Renal pelvis (tissue), 4 donors: ENCODE data around the gene IGSF23. TPM values are rescaled to one million over a fixed set of nuclear protein-coding genes. Genes with fewer than 3 reads are reported as not detected.
"Not testable (repeated sequence)": the region's sequence is repeated elsewhere in the genome, so short reads cannot be mapped to it uniquely, and the experiment has no call there.

Source experiments
- DNase-seq: peaks from one replicate; pipeline ENCODE4 v3.0.0-alpha.2; 2013
- polyA plus RNA-seq, 3 donors: library from polyadenylated mRNA; unstranded; fragments of 120-200 nt; gene quantifications; one replicate each; pipeline ENCODE4 v1.2.1, GENCODE V29; 2013; ENCODE audit not compliant: insufficient read length in 3 of 3

Gene IGSF23
- polyA plus RNA-seq, 3 donors = 0.95 to 2.0 (median 1.3) TPM

DNA sequence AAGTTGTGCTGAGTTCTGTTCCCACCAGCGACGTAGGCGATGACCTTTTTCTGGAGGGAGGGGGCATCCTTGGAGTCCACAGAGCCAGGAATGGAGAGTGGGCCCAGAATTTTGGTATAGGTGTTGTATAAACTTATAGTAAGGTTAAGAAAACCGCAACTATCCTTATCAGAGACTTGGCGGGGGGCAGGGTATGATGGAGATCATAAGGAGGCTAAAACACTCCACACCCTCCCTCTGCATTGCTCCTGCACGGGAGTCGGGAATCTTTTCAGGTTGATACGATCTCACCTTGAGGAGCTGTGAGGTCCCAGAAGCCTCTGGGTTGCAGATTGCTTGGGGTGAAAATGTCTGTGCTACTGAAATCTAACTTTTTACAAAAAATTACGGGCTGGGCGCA lies 51.6 kb downstream of the IGSF23 start:
- DNase-seq = no peak

DNA sequence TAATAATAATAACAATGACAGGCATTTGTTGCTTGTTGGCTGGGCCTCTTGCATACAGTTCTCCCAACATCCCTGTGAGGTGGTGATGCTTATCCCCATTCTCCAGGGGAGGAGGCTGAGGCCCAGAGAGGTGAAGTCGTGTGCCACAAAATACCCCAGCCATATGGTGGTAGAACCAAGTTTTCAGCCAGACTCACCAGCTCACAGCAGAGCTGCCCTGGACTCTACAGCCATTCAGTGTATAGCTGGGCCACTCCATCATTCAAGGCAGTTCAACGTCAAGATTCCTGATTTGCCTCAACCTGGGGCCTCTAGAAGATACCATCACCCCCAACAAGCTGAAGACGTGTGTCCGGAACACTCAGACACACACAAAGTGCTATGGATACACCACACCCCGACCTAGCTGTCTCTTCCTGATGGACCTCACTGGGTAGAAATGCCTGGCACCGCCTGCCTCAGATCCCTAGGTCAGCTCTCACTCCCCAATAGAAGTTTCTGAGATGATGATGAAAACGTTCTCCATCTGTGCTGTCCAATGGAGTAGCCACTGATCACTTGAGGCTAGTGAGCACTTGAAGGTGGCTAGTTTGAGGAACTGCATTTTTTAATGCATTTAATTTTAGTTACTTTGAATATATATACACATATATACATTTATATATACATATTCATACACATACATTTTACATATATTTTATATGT lies 53.6 kb downstream of the IGSF23 start:
- no peak for DNase-seq

DNA sequence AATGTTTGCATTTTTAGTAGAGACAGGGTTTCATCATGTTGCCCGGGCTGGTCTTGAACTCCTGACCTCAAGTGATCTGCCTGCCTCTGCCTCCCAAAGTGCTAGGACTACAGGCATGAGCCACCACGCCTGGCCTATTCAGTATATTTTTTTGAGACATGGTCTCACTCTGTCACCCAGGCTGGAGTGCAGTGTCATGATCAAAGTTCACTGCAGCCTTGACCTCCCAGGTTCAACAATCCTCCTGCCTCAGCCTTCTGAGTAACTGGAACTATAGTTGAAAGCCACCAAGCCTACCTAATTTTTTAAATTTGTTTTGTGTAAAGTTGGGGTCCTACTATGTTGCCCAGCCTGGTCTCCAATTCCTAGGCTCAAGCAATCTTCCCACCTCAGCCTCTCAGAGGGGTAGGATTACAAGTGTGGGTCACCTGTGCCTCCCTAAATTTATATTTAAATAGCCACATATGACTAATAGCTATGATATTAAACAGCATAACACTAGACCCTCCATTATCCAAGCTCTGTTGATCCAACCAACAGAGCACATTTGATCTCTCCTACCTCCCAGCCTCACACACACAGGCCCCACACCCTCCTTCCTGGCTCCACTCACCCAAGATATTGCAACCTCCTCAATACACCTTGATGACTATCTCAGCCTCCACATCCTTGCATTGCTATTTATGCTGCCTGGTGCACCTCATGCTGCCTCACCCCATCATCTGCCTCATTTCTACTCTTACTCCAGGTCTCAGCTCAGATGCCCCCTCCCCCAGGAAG lies 55.8 kb downstream of the IGSF23 start:
- no peak for DNase-seq

DNA sequence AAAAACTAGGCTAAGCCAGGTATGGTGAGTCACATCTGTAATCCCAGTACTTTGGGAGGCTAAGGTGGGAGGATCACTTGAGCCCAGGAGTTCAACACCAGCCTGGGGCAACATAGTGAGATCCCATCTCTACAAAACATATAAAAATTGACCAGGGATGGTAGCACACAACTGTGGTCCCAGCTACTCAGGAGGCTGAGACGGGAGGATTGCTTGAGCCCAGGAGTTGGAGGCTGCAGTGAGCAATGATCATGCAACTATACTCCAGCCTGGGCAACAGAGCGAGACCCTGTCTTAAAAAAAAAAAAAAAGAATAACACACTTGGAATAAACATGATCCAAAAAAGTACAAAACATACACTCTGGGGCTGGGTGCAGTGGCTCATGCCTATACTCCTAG lies 56.7 kb downstream of the IGSF23 start:
- DNase-seq = not testable (repeated sequence)

DNA sequence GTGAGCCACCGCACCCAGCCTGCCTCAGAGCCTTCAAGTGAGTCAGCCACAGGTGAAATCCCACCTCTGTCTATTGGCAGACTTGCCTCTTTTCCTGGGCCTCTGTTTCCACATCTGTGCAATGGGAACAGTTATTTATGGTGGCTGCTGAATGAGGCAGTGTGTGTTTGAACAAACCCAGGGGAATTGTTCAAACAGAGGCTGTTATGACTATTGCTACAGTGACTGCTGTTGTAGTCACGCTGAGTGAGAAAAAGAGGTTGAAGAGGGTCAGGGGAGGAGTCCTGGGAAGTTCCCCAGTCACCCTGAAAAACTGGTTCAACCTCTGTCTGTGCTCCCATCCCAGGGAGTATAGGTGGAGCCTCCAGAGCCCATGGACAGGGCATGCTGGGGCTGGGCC lies 58.0 kb downstream of the IGSF23 start, which contains the start of gene CEACAM19:
CEACAM19 (plus strand) TSS at position 83 of the 400 bp plus-strand sequence. CDS start 450 bp downstream, outside the sequence.
- no peak for DNase-seq

- DNase-seq = no peak
Measured at GRCh38 chr19:44672226-44672625, 58.9 kb downstream of the IGSF23 start.

GRCh38 chr19:44673510-44673909 lies 60.1 kb downstream of the IGSF23 start:
- no peak for DNase-seq

DNA sequence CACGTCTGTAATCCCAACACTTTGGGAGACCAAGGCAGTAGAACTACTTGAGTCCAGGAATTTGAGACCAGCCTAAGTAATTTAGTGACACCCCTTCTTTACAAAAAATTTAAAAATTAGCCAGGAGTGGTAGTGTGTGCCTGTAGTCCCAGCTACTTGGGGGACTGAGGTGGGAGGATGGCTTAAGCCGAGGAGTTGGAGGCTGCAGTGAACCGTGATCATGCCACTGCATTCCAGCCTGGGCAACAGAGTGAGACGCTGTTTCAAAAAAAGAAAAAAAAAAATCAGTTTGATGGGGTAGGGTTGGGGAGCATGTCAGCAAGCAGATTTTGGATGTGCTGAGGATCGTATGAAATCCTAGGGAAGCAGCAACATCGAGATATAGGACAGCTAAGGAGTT lies 62.2 kb downstream of the IGSF23 start:
- no peak for DNase-seq

- DNase-seq = no peak
Measured at GRCh38 chr19:44677019-44677811, 63.9 kb downstream of the IGSF23 start.

DNA sequence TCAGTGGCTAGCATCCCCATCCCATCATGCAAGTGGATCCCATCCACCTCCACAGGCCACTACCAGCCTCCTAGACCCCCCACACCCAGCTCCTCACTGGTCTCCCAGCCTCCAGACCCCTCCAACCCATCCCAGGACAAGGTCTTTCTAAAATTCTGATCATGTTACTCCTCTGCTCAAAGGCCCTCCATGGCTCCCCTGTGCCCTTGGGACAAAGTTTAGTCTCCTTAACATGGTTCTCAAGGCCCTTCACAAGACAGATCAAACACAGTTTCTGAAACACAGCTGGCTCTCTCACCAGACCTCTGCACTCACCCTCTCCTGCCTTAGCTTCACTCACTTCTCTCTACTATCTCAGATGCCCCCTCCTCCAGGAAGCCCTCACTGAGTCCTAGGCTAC lies 67.2 kb downstream of the IGSF23 start:
- DNase-seq = no peak

- DNase-seq = no peak
Measured at GRCh38 chr19:44681992-44682790, 68.8 kb downstream of the IGSF23 start.

DNA sequence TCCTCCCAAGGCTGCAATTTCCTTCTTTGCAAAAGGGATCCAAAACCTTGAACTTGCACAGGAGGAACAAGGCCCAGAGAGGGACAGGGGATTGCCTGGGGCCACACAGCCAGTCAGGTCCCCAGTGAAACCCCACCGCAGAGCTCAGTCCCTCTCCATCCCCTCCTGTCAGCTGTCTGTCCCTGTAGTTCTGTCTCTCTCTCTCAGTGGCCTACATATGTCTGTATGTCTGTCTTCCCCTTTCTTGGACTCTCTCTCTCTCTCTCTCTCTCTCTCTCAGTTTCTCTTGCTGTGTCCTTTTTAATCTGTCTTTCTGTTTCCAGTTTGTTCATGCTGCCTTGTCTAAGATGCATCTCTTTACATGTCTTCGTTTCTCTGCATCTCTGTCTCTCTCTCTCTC lies 69.4 kb downstream of the IGSF23 start:
- no peak for DNase-seq

DNA sequence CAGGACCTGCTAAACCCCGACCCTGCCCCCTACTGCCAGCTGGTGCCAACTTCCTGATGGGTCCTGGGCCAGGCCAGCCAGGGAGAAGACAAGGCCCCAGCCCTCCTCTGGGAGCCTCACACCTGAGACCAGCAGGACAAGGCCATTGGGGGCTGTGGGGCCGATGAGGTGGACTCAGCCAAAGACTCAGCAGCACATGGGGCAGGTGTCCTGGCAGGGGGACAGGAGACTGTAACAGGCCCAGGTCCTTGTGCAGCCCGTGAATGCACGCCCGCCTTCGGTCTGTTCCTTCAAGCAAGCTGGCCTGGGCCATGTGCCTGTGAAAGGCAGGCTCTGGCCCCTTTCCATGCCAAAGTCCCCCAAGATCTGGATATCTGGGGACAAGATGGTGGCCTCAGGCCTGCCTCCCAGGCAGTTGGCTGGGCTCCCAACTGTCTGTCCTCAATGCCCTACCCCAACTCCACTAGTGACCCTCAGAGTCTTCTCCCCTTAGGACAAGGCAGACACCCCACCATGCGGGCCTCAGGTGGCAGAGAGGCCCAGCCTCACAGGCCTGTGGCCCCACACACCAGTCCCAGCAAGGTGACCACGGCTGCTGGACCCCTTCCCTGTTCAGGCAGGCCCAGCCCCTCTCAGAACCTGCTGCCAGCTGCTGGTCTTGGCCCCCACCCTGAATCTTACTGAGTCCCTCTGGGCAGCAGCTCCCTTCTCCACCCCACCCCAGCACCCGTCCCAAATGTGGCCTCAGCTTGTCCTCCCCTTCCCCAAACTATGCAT lies 70.3 kb downstream of the IGSF23 start:
- DNase-seq = no peak

GRCh38 chr19:44684396-44684795 lies 71.0 kb downstream of the IGSF23 start:
- DNase-seq = not testable (repeated sequence)

DNA sequence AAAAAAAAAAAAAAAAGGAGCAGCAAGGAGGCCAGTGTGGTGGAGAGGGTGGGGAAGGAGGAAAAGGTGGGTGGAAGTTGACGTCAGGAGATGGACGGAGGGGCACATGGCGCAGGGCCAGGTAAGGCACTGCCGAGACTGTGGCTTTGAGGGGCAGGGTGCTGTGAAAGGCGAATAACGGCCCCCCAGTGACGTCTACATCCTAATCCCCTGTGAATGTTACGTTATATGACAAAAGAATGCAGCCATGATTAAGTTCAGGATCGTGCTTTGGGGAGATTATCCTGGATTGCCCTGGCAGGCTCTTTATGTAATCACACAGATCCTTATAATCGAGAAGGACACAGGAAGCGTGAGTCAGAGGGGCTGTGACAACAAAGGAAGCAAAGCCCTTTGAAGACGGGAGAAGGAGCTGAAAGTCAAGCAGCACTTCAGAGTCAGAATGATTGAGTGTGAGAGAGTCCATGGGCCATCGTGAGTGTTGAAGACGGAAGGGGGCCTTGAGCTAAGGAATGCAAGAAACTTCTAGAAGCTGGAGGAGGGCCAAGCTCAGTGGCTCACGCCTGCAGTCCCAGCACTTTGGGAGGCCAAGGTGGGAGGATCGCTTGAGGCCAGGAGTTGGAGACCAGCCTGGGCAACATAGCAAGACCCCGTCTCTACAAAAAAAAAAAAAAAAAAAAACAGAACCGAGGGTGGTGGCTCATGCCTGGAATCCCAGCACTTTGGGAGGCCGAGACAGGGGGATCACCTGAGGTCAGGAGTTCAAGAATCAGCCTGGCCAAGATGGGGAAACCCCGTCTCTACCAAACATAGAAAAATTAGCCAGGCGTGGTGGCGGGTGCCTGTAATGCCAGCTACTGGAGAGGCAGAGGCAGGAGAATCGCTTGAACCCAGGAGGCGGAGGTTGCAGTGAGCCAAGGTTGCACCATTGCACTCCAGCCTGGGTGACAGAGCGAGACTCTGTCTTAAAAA lies 71.8 kb downstream of the IGSF23 start:
- DNase-seq = no peak

- no peak for DNase-seq
Measured at GRCh38 chr19:44685877-44686276, 72.5 kb downstream of the IGSF23 start.
